ENCODE data around the gene TOP3A. TPM values are rescaled to one million over a fixed set of nuclear protein-coding genes. Genes with fewer than 3 reads are reported as not detected.

TOP3A gene
- total RNA-seq, 2 experiments from 2014 or later, result 21.5 to 24.8 TPM

GRCh38 chr17:18229254-18229653 lies 85.5 kb downstream of the TOP3A start:
- DNase-seq (no peak), ATAC-seq (ENCODE audit: poor library complexity) (no peak)
- no peaks in the 10 kb centered on the region for H3K9me3 Mint-ChIP-seq
- POLR2A ChIA-PET, result no interaction called here
- TF ChIP-seq, protein P1, sequence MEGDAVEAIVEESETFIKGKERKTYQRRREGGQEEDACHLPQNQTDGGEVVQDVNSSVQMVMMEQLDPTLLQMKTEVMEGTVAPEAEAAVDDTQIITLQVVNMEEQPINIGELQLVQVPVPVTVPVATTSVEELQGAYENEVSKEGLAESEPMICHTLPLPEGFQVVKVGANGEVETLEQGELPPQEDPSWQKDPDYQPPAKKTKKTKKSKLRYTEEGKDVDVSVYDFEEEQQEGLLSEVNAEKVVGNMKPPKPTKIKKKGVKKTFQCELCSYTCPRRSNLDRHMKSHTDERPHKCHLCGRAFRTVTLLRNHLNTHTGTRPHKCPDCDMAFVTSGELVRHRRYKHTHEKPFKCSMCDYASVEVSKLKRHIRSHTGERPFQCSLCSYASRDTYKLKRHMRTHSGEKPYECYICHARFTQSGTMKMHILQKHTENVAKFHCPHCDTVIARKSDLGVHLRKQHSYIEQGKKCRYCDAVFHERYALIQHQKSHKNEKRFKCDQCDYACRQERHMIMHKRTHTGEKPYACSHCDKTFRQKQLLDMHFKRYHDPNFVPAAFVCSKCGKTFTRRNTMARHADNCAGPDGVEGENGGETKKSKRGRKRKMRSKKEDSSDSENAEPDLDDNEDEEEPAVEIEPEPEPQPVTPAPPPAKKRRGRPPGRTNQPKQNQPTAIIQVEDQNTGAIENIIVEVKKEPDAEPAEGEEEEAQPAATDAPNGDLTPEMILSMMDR (IDR thresholded peaks at IDR 0.05), result no peak
- Histone ChIP-seq H3K9me3 (ENCODE audit: control insufficient read depth in 1 of 2, insufficient read depth in 1 of 2, low read length in 2 of 2) (no peaks in the 10 kb centered on the region), H3K36me3 (ENCODE audit: insufficient read depth, low read length) (peaks cover 17% of the 10 kb centered on the region), H3K4me1 (ENCODE audit: insufficient read depth, low read length) (peaks cover 44% of the 10 kb centered on the region), H3K27ac (ENCODE audit: low read depth in 1 of 2, low read length in 2 of 2) (no peak overlapping the region), H3K27me3 (ENCODE audit: control insufficient read depth in 1 of 2, insufficient read depth in 2 of 2, low read length in 2 of 2) (no peaks in the 10 kb centered on the region), H3K4me3 (ENCODE audit: low read length) (no peak overlapping the region)
- no peaks in the 10 kb centered on the region for H3K27me3 Mint-ChIP-seq
- no peak overlapping the region for H3K4me3 Mint-ChIP-seq
- peaks cover 25% of the 10 kb centered on the region for H3K4me1 Mint-ChIP-seq (ENCODE audit: low read depth)
- intact Hi-C loops (cut with DNase I, micrococcal nuclease), result no loop called here
- H3K36me3 Mint-ChIP-seq (ENCODE audit: low read depth), result peaks cover 1% of the 10 kb centered on the region
- CTCF ChIA-PET, result no interaction called here
- H3K27ac Mint-ChIP-seq, result no peak overlapping the region

DNA sequence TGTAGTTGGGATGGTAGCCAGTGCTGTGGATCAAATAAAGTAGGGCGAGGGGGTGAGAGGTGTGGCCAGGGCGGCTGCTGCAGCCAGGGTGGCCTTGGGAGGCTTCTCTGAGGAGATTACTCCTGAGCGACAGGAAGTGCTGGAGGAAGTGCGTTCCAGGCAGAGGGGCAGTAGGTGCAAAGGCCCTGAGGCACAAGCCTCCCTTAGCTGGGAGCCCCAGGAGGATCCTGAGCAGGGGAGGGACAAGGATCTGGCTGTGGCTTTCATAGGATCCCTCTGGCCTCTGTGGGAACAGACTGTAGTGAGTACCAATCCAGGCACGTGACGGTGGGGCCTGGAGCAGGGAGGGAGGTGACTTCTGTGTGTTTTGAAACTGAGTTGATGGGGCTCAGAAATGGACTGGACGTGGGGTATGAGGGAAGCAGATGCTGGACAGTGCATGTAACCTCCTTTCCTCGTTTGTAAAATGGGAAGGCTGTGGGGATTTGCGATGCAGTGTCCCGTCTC lies 86.6 kb downstream of the TOP3A start:
- Mint-ChIP-seq H3K4me3 (peak overlapping the region; percentile 72), H3K4me1 (ENCODE audit: low read depth) (peaks cover 25% of the 10 kb centered on the region), H3K9me3 (no peaks in the 10 kb centered on the region), H3K27ac (no peak overlapping the region), H3K27me3 (no peaks in the 10 kb centered on the region), H3K36me3 (ENCODE audit: low read depth) (no peaks in the 10 kb centered on the region)
- ATAC-seq (ENCODE audit: poor library complexity), result no peak
- Histone ChIP-seq H3K4me3 (ENCODE audit: low read length) (no peak overlapping the region), H3K36me3 (ENCODE audit: insufficient read depth, low read length) (peaks cover 7% of the 10 kb centered on the region), H3K27me3 (ENCODE audit: control insufficient read depth in 1 of 2, insufficient read depth in 2 of 2, low read length in 2 of 2) (no peaks in the 10 kb centered on the region), H3K27ac (ENCODE audit: low read depth in 1 of 2, low read length in 2 of 2) (no peak overlapping the region), H3K4me1 (ENCODE audit: insufficient read depth, low read length) (peaks cover 44% of the 10 kb centered on the region), H3K9me3 (ENCODE audit: control insufficient read depth in 1 of 2, insufficient read depth in 1 of 2, low read length in 2 of 2) (no peaks in the 10 kb centered on the region)
- intact Hi-C loops (cut with DNase I, micrococcal nuclease), result no loop called here
- ChIA-PET POLR2A (no interaction called here), CTCF (no interaction called here)
- DNase-seq, result no peak
- TF ChIP-seq, protein P1 (IDR thresholded peaks at IDR 0.05), result no peak

- Histone ChIP-seq H3K9me3 (ENCODE audit: control insufficient read depth in 1 of 2, insufficient read depth in 1 of 2, low read length in 2 of 2) (no peaks in the 10 kb centered on the region), H3K4me1 (ENCODE audit: insufficient read depth, low read length) (peaks cover 44% of the 10 kb centered on the region), H3K27me3 (ENCODE audit: control insufficient read depth in 1 of 2, insufficient read depth in 2 of 2, low read length in 2 of 2) (no peaks in the 10 kb centered on the region), H3K36me3 (ENCODE audit: insufficient read depth, low read length) (peaks cover 1% of the 10 kb centered on the region), H3K4me3 (ENCODE audit: low read length) (no peak overlapping the region), H3K27ac (ENCODE audit: low read depth in 1 of 2, low read length in 2 of 2) (no peak overlapping the region)
- H3K27ac Mint-ChIP-seq, result no peak overlapping the region
- no peaks in the 10 kb centered on the region for H3K9me3 Mint-ChIP-seq
- TF ChIP-seq, protein P1 (IDR thresholded peaks at IDR 0.05), result no peak
- H3K27me3 Mint-ChIP-seq, result no peaks in the 10 kb centered on the region
- ChIA-PET POLR2A (no interaction called here), CTCF (no interaction called here)
- peak overlapping the region; percentile 72 for H3K4me3 Mint-ChIP-seq
- peaks cover 25% of the 10 kb centered on the region for H3K4me1 Mint-ChIP-seq (ENCODE audit: low read depth)
- intact Hi-C loops (cut with DNase I, micrococcal nuclease), result no loop called here
- H3K36me3 Mint-ChIP-seq (ENCODE audit: low read depth), result no peaks in the 10 kb centered on the region
- ATAC-seq (ENCODE audit: poor library complexity) (no peak), DNase-seq (no peak)
These were observed 87.2 kb downstream of the TOP3A start for GRCh38 chr17:18227635-18228034.
